HG03521 (cell line): Measurements from ENCODE around the gene MESP1.

Experiments used
- ATAC-seq: cut with Tn5 transposase; IDR thresholded peaks from one replicate; pipeline ENCODE4 v1.9.1; 2021; ENCODE audit warnings: mild to moderate bottlenecking, moderate library complexity; ENCODE audit not compliant: unreplicated experiment

Gene MESP1

DNA sequence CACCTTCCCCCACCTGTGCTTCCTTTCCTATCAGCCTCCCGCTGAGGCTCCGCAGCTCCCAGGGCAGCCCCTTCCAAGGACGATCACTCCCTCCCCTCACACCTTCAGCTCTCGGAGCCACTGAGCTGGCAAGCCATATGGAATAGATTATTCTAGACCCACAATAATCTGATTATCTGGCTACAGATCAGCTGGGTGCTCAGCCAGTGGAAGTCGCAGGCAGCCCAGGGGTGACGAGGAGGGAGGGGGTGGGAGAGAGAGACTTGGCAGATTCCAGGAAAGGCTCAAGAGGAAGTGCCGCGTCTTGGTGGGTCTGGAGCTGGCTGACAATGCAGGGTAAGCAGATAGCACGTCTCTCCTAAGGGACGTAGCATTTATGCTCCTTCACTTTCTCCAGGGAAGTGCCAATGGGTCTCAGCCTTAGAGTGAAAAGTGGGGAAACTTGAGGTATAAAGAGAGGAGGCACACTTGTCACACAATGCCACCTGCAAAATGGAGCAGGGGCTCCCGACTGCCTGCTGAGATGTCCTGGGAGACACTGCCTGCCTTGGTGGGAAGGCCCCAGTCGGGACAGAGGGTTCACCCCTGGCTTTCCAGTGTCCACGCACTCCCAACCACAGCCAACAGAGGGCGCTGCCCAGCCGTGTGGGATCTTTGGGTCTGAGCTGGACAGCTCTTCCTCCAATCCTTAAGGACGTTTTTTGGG, 9.4 kb upstream of the MESP1 start:
- no peak for ATAC-seq

DNA sequence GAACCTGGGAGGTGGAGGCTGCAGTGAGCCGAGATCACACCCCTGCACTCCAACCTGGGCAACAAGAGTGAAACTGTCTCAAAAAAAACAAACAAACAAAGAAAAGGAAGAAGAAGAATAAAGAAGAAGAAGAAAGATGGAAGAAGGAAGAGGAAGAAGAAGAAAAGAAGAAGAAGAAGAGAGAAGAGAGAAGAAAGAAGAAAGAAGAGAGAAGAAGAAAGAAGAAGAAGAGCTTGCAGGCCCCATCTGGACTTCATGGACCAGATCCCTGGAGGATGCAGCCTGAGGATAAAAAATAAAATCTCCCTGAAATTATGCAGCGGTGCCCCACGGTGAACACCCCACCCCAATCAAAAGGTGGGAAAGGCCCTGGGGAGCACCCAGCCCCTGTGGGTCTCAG, 8.8 kb upstream of the MESP1 start:
- no peak for ATAC-seq

GRCh38 chr15:89758981-89759380, 7.9 kb upstream of the MESP1 start:
- ATAC-seq, result no peak

GRCh38 chr15:89758283-89758682, 7.2 kb upstream of the MESP1 start:
- ATAC-seq, result no peak

DNA sequence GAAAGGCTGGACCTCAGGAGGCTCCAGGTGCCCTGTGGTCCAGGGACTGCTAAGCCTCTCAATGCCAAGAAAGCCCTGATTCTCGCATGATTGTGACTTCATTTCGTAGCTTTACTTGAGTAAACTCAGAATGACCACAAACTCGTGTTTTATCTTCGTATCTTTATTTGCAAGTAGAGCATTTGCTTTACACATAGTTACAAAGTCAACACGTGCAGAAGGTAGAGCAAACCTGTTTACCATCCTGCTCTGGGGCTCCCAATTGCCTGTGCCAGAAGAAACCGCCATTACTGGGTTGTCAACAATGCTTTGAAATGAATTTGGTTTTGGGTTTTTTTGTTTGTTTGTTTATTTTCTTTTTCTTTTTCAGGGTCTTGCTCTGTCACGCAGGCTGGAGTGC, 5.8 kb upstream of the MESP1 start:
- no peak for ATAC-seq

GRCh38 chr15:89755701-89756100, 4.7 kb upstream of the MESP1 start:
- no peak for ATAC-seq

DNA sequence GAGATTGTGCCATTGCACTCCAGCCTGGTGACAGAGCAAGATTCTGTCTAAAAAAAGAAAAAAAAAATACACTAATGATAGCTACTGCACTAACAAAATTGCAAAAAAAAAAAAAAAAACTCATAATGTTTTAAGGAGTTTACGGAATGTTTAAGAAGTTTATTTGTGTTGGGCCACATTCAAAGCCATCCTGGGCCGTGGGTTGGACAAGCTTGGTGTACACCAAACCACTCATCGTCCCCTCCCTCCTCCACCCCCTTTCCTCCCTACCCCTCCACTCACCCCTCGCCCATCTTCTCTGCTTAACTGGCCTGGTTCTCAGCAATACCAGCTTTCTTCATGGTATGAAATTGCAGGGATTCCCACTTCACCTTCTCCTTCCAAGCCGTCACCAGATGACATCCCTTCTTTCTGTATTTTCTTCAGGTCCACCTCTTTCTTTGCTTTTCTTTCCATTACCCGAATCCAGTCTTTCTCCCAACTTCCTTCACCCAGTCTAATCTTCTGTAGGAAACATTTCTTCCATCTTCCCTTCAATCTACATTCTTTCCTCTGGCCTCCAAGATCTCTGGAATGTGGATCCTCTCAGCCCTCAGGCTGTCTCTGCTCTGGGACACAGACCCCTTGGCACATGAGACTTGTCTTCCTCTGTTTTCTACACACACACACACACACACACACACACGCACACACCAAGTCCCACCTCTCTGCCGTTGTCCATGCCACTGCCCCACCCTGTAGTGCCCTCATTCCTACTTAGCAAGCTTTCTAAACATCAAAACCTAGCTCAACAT, 3.5 kb upstream of the MESP1 start:
- no peak for ATAC-seq

DNA sequence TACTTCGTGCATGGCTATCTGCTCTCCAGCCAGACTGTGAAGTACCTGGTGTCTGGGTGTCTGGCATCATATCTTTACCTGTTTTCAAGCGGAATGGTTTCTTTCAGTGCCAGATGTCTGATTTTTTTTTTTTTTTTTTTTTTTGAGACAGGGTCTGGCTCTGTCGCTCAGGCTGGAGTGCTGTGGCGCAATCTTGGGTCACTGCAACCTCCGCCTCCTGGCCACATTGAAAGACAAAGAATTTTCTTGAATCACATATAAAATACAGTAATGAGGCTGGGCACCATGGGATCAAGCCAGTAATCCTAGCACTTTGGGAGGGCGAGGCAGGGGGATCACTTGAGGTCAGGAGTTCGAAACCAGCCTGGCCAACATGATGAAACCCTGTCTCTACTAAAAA, 2.8 kb upstream of the MESP1 start:
- ATAC-seq, result no peak

DNA sequence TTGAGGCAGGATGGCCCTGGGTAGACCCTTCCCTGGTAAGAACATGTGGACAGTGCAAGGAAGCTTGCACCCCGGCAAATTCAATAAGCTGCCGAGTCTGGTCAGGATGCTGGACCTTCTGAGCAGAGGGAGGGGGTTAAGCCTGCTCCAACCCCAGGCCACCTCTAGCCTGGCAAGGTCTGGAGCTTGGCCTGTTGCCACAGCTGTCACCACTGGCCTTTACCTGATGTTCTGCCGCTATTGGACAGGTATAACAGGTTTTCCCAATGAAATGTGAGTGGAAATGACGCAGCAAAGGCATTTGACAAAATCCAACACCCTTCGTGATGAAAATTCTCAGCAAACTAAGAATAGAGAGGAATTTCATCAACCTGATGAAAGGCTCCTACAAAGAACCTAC, 699 bp upstream of the MESP1 start:
- ATAC-seq, result no peak

DNA sequence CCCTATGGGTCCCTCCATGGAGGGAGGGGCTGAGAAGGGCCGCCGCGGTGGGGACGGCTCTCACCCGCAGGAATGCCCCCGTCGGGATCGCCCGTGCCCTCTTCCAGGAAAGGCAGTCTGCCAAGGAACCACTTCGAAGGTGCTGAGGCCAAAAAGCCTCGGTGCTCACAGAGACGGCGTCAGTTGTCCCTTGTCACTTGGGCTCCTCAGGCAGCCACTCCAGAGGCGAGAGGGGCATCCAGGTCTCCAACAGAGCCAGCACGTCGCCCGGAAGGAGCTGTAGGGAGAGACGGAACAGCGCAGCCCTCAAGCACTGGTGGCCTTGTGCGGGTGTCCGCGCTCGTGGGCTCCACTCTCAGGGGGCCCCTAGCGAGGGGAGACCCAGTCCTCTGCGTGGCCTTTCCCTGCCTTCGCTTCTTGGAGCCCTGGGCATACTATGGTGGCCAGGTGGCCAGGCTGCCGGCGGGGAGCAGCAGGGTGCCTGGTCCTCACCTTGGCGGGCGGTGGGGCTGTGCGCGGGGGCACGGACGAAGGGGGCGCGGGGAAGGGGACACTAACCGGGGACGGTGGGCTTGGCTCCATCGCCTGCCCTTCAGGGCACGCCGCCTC, 994 bp downstream of the MESP1 start:
- peak; percentile 2 for ATAC-seq

GRCh38 chr15:89749526-89749925, 1.5 kb downstream of the MESP1 start:
- ATAC-seq, result no peak

GRCh38 chr15:89749054-89749453, 2.0 kb downstream of the MESP1 start:
- no peak for ATAC-seq

GRCh38 chr15:89747708-89748682, 3.1 kb downstream of the MESP1 start:
- ATAC-seq, result no peak

GRCh38 chr15:89746386-89746780, 4.7 kb downstream of the MESP1 start:
- ATAC-seq, result no peak

GRCh38 chr15:89745768-89746167, 5.3 kb downstream of the MESP1 start:
- ATAC-seq, result no peak

GRCh38 chr15:89745131-89745530, 5.9 kb downstream of the MESP1 start:
- ATAC-seq, result no peak

GRCh38 chr15:89743594-89743993, 7.5 kb downstream of the MESP1 start:
- ATAC-seq, result no peak

- ATAC-seq, result no peak
Measured at GRCh38 chr15:89743011-89743410, 8.0 kb downstream of the MESP1 start.

DNA sequence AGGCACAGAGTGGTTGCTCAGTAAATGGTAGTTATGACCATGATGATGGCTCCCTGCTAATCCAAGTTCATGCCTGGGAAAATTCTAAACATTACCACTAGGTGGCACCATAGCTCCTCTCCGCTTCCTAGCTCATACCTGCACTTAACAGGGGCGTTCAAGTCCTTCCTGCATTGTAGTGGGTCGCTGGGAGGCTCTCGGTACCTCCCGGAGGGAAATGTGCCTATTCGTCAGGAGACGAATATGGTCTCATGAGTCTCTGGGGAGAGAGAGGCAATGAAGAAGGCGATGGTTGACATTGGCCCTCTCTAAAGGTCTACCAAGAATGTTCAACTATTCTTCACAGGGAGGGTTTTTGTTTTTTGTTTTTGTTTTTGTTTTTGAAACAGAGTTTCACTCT, 10.9 kb downstream of the MESP1 start:
- no peak for ATAC-seq

GRCh38 chr15:89735773-89736172, 15.3 kb downstream of the MESP1 start:
- no peak for ATAC-seq
